Measurements from ENCODE around the gene RNF150.
"Not testable (repeated sequence)": the region's sequence is repeated elsewhere in the genome, so short reads cannot be mapped to it uniquely, and the experiment has no call there.

RNF150 gene

GRCh38 chr4:141133146-141133998 lies at the start of gene RNF150:
Gene RNF150, minus strand, starts transcription at chr4:141133469.
- peak; percentile 73 for FAIRE-seq

- FAIRE-seq: no peak
Measured at GRCh38 chr4:141180991-141181761, 47.9 kb upstream of the RNF150 start.

- FAIRE-seq: no peak
Measured at GRCh38 chr4:141179474-141180373, 46.5 kb upstream of the RNF150 start.

DNA sequence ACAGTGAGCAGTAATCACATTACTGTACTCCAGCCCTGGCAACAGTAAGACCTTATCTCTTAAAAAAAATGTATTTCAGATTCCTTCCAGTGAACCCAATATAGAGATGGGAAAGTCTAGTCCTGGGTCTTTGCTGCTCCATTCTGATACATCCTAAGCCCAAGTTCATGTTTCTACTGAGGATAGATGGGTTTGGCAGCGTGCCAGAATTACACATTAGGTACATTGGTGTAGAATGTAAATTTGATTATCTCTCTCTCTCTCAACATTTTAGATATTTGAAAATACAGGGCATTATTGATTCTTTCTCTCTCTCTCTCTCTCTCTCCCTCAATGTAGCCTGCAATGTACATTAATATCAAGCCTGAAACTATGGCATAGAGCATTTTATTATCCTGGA lies 43.9 kb upstream of the RNF150 start:
- FAIRE-seq: no peak

DNA sequence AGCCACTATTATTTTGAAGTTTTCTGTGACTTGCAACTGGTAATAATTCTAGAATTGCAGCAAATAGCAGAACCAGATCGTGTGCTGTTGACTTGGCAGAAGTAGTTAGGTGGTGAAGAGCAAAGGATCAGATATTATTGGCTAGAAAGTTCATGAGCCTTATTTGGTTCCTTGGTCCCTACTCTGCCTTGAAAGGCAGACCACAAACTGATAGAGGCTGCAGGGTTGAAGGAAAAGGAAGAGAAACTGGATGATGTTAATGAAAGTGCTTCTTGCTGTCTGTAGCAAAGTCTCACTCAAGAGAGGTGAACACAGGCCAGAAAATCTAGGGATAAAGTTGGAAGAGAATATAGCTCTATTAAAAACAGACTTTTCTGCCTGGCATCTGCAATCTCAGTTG lies 41.2 kb upstream of the RNF150 start:
- FAIRE-seq: no peak

GRCh38 chr4:141170671-141171070 lies 37.4 kb upstream of the RNF150 start:
- FAIRE-seq: no peak

- no peak for FAIRE-seq
Measured at GRCh38 chr4:141169391-141169790, 36.1 kb upstream of the RNF150 start.

DNA sequence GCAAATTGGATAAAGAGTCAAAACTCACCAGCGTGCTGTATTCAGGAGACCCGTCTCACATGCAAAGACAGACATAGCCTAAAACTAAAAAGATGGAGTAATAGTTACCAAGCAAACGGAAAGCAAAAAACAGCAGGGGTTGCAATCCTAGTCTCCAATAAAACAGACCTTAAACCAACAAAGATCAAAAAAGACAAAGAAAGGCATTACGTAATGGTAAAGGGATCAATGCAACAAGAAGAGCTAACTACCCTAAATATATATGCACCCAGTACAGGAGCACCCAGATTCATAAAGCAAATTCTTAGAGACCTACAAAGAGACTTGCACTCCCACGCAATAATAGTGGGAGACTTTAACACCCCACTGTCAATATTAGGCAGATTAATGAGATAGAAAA lies 31.7 kb upstream of the RNF150 start:
- FAIRE-seq: not testable (repeated sequence)

GRCh38 chr4:141159027-141159426 lies 25.8 kb upstream of the RNF150 start:
- no peak for FAIRE-seq

DNA sequence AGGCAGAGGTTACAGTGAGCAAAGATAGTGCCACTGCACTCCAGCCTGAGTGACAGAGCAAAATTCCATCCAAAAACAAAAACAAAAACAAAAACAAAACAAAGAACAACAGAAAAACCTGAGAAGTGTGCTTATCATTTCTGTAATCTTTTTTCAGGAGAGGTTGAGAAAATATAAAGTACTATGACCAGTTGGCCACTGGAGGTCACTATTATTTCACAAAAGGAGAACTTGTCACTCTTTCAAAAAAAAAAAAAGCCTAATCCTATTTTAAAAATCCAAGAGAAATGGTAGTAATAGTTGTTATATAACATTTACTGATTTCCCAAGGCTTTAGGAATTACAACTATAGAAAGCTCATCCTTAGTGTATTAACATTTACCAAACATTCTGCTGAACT lies 24.9 kb upstream of the RNF150 start:
- FAIRE-seq: peak; percentile 98

GRCh38 chr4:141155586-141155985 lies 22.3 kb upstream of the RNF150 start:
- FAIRE-seq: no peak

- FAIRE-seq: no peak
Measured at GRCh38 chr4:141154725-141155124, 21.5 kb upstream of the RNF150 start.

DNA sequence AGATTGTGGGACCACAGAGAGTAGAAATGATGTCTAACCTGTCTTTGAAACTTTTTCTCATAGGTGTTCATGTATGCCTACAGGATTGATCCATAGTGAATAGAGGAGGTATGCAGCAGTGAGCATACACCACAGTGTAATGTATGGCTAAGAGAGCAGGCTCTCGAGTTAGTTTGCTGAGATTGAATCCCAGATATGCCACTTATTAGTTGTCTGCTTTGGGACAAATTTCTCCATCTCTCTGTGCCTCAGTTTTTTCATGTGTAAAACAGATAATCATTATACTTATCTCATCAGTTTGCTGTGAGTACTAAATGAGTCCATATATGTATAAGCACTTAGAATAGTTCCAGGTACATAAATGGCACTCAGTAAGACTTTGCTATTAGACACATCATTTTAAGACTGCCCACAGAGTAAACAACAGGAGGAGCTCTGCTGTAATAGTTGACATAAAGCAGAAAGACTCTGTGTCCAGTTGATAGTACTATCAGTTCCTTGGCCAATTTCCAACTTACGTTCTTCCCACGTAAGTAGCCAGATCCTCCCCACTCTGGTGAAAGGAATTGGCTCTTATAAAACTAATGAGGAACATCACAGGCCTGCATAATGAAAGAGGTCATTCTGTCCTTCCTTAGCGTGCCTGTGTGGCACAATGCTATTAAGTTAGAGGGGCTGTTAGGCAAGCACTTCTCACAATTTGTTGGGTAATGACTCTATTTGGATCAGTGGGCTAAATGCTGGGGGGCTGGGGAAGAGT lies 20.7 kb upstream of the RNF150 start:
- no peak for FAIRE-seq

DNA sequence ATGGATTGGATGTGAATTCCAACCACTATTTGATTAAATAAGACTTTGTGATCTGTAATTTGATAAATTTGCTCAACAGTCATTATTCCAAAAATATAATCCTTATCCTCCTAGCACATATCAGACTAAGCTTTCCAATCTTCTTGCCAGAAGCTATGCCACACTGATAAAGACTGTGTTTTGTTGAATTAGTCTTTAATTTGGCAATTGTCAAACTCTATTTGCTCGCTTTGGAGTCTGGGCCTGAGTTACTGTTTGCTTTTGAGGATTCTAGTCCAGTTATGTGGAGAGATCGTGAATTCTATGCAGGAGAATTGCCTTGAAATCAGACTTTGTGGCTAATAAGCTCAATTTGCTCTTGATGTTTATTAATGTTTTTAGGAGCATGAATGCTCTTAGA lies 10.9 kb upstream of the RNF150 start:
- FAIRE-seq: no peak

DNA sequence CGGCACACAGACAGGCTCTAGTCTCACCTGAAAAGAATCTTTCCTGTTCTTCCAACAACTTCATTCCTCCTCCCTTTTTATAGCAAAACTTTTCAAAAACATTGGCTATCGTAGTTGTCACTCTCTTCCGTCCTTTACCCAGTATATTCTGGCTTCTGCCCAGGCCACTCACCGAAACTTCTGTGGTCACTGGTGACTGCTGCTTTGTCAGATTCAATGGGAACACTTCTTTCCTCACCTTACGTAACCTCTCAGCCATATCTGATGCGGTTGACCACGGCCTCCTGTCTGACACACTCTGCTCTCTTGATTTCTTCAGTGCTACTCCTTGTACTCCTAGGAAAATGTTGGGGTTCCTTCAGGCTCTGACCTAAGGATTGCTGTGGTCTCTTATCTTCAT lies 9.2 kb upstream of the RNF150 start:
- no peak for FAIRE-seq

DNA sequence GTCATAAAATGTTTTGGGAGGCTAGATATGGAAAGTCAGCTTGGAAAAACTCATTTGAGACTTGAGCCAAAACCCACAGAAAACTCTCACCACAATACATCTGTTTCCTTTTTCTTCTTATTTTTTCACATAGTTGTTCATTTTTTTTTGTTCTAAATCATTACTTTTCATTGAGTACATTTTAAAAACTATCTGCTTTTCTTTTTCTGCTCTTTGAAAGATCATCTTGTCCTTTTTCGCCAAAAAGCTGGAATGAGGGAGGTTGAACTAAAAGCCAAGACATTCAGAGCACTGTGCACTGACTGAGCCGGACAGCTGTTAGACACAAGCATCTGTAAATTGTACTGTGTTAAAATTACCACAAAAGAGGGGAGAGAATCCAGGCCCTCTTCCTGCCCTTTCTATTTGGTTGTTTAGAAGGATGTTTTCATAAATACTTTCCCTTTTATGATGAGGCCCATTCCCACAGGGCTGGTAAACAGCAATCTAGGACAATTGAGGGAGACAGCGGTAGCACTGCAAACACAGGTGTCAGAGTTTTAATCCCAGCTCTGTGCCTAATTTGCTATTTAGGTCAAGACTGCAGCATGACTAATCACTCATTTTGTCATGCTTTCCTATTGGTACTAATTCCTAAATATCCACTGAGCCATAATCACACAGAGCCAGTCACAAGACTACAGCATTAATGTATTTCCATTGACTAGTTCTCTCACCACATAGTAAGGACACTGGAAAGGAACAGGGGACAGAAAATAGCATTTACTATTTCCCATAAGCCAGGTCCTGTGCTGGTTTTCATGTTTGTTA lies 7.3 kb upstream of the RNF150 start:
- FAIRE-seq: no peak

DNA sequence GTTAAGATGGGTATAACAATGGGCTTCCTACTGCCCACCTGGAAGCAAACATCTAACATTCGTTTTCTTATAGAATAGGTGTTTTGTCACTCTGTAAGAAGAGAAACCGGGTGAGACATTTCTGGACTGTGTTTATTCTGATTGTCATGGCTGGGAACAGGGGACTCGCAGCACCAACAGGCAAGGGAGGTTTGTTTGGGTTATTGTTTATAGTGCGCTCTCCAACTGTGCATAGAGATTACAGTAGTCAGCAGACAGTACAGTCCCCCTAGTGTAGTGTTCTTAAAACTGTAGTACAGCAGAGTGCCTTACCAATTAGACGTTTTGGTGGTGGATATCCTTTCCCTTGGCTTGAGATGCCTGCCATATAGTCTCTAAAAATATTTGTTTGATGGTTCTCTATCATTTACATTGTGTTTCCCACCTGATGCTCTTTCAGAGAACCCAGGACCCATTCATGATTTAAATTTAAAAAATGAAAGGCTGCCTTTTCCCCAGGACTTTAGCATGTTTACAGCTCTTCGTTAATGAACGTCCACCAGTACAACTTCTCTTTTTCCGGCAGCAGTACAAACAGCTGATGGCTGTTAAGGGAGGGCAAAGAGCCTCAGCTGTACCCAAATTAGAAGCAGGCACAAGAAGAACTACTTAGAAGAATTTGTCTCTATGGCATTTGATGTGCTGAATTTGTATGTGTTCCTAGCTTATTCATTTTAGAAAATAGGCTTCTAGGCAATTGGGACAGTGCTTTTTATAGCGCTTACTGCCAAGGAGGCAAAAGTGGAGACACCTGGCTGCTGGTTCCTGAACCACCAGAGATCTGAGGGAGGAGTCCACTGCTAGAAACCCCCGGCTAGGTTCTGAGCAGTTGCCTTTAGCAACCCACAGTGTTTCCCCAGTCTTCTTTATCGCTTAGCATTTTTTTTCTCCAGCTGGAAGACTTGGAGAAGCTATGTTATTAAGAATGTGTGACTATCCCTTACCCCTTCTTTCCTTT lies 1.0 kb upstream of the RNF150 start:
- no peak for FAIRE-seq

GRCh38 chr4:141132709-141133145 lies 542 bp downstream of the RNF150 start:
- no peak for FAIRE-seq

DNA sequence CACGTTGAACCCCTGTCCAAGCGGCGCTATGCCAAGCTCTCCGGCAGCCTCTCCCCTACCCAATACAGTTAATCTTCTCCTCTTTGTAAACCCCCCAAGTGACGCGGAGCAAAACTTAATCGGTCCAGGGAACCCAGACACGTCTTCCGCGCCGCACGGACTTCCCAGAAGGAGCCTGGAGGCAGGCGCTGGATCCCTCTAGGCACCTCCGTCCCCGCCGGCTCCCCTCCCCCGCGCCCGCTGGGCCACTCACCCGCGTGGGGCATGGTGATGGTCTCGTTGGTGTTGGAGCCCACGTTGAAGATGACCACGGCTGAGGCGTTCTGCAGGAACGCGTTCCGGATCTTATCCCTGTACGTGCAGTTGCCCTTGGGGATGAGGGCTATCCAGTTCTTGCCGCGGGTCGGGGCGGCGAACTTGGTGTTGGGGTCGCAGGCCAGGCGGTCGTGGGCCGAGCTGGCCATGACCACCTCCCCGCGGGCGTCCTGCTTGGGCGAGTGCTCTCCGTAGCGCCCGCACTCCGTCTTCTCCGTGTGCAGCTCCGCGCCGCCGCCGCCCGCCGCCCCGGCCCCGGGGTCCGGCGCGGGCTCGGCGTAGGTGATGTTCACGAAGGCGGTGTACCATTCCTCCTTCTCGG lies 1.1 kb downstream of the RNF150 start:
- no peak for FAIRE-seq

- no peak for FAIRE-seq
Measured at GRCh38 chr4:141131723-141132071, 1.6 kb downstream of the RNF150 start.

All from A204.1 (cell line).